ENCODE data around the gene IL2RG.

Gene IL2RG

DNA sequence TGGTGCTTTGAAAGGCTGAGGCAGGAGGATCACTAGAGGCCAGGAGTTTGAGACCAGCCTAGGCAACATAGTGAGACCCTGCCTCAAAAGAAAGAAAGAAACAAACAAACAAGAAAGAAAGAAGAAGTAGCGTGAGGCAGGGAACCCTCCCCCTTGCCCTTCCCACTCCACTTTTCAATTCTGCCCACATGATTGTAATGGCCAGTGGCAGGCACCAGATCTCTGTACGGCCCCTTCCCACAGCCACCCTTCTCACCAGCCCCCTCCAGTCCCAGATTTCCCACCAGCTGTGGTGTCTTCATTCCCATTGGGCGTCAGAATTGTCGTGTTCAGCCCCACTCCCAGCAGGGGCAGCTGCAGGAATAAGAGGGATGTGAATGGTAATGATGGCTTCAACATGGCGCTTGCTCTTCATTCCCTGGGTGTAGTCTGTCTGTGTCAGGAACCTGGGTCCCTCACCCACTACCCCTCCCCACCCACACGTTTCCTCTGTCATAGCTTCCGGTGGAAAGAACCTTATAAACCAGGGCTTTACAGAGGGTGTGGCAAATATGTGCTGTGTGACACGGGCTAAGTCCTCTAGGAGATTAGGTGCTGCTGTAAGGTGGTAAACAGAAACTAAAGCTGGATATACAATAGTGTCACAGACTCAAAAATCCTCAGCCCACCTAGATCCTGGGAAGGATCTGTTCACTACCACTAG, at the start of gene IL2RG:
Gene IL2RG, minus strand, starts transcription at position 437 of the 703 bp plus-strand sequence. Its CDS starts 38 bp downstream, at position 399.
- DNase-seq, result no peak

DNA sequence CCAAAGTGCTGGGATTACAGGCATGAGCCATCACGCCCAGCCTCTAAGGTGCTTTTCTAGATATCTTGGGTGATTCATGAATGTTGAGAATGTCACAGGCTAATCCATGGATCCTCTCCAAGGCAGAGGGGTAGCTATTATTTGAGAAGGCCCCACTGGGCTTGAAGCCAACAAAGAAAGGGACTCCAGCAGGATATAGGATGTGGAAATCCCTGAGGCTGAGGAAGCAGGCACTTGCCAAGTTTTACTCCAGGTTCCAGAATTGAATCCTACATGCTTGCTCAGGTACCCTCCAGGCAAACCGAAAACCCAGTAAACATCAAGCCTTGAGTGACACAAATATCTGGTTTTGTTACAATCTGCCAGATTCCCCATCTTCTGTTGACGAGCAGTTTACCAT, 49.1 kb upstream of the IL2RG start:
- DNase-seq, result no peak

DNA sequence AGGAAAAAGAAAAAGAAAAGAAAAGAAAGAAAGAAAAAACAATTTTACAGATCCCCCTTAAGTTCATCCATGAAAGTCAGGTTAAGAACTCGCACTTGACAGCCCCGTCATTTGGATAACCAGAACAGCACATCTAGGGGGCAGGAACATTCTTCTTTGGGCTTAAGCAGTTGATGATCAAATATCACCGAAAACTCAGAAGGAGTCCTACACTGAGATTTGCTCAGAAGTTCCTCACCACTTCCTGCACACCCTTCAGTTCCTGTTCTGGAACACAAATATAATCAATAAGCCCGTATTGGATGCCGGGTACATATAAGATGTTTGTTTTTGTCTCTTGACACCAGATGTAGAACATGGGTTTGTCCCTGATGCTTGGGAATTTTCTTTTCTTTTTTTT, 48.0 kb upstream of the IL2RG start:
- DNase-seq, result no peak

DNA sequence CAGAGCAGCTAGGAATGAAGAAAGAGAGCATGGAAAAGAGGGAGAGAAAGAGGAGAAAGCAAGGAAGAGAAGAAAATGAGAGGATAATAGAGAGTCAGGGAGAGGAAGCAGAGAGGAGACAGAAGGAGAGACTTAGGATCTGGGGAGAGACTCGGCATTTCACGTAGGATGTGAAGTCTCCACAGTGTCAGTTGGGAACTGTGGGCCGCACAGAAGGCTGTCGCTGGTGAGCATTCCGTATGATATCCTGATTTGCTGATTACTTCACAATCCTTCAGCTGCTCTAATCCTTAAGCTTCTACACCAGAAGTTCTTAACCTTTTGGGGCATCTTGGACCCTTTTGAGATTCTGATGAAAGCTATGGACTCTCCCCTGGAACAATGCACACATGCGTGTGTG, 47.2 kb upstream of the IL2RG start:
- DNase-seq, result no peak

DNA sequence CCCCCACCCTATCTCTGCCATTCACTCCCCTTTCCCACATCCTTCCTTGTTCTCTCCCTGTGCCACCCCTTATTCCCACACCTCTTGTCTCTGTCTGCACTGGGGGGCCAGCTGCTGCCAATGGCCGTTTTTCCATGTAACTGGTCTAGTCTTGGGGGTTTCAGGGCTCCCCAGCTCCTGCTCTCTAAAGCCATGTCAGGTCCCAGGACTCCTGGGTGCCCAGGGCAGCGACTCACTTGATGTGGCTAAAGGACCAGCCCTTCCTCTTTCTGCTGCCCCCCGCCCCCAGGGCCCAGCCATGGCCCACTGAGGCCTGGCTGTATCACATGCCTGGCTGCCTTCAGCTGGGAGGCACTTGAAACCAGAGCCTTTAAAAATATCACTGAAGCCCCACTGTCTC, 43.3 kb upstream of the IL2RG start:
- no peak for DNase-seq

DNA sequence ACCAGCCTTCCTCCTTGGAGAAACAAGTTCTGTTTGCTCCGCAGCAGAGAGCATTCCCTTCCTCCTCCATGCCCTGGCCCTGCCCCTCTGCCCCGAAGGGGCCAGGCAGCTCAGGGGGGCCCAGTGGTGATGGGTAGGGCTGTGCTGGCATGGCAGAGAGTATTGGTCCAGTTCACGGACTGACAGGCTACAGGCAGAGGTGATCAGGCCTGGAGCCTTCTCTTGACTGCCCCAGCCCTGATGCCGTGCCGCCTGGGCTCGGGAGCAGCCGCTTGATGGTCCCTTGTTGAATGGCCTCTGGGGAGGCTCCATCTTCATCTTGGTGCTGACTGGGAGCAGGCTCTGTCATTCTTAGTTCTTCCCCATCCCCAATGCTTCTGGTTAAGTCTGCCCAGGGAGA, 42.8 kb upstream of the IL2RG start:
- DNase-seq, result no peak

DNA sequence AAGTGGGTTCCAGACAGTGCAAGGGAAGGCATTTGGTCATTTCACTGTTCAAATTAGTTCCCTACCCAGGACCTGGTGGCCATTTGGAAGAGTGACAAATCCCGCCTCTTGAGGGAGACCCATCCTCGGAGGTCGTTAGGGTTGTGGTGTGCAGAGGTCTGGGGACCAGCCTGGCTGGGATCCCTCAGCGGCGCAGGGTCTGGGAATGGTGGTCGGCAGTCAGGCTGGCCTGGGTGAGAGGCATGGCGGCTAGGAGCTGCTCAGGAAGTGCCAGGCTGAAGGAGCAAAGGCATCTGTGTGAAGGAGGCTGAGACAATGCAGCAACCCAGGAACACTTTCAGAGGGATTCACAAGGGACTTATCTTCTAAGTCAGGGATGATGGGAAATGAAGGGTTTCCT, 40.0 kb upstream of the IL2RG start:
- no peak for DNase-seq

DNA sequence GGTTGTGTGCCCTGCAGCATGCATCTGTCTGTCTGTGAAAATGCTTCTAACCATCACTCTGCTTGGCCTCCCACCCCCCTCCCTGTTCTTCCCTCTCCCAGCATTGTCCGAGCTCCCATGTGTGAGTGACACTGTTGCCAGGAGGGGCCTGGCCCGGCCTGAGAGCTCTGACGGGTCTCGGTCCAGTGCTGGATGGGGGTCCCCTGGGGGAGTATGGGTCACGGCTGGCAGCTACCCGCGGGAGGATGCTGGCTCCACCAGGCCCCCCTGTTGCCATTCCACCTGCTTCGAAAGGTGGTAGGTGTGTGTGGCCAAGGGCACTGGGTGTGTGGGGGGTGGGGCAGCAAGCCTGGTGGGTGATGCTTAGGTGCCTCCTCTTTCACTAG, 36.9 kb upstream of the IL2RG start:
- DNase-seq, result no peak

DNA sequence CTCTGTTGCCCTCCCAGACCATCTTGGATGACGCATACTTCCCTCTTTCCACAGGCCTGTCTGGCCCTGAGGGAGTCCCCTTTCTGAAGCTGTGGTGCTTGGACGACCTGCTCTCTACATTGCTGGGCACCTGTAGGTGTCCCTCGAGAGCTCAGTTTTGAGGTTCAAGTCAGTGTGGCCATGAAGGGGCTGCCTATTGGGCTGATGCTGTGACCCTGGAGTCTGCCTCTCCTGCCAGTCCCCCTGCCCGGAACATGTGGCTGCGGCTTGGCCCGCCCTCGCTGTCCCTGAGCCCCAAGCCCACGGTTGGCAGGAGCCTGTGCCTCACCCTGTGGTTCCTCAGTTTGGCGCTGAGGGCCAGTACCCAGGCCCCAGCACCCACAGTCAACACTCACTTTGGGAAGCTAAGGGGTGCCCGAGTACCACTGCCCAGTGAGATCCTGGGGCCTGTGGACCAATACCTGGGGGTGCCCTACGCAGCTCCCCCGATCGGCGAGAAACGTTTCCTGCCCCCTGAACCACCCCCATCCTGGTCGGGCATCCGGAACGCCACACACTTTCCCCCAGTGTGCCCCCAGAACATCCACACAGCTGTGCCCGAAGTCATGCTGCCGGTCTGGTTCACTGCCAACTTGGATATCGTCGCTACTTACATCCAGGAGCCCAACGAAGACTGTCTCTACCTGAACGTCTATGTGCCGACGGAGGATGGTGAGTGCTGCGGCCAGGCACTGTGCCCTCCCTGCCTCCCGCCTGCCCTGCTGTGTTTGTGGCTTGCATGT, 36.3 kb upstream of the IL2RG start:
- no peak for DNase-seq

DNA sequence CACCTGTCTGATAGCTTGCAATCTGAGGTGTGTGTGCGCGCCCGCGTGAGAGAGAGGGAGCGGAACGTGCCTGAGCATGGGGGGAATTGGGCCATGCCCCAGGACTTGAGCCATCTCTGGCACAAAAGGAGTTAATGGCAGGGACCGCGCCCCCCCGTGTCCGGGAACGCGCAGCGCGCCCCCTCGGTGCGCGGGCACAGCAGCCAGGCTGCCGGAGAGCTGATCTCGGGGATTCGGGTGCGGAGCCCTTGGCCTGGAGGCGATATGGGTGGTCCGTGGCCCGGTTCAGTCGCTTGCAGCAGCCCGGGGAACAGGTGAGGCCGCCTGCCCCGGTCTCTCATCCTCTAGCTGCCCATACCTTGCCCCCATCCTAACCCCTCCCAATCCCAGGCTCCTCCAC, 33.3 kb upstream of the IL2RG start, which contains the start of gene NLGN3:
Gene NLGN3, plus strand, starts transcription at position 191 of the 400 bp plus-strand sequence. CDS start 2,909 bp downstream, outside the sequence.
- no peak for DNase-seq

DNA sequence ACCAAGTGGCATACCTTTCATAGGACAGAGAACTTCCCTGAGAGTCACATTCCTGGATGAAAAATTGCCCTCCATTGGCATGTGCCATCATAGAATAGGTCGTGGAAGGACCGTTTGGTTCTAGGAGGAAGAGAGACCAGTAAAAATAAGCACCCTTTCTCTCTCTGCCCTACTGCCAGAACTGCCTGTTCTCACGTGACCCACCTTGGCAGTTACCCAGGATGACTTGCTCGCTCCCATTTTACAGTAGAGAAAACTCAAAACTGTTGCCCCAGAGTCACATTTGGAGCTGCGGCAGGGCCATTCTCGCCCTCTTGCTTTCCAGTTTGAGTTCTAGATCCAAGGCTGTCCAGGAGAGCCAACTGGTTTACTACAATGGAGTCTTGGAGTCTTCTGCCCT, 32.1 kb upstream of the IL2RG start:
- no peak for DNase-seq

DNA sequence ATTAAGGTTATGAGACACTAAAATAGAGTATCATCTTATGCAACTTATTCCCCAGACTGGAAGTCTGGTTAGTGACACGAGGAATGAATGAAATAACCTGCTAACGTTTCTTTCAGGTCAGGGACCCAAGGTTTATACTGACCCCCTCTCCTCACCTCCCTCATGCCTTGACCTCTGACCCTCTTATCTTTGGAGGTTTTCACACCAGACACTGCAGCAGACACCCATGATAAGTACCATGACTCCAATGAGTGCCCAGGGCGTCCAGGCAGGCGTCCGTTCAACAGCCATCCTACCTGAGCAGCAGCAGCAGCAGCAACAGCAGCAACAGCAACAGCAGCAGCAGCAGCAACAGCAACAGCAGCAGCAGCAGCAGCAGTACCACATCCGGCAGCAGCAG, 29.1 kb upstream of the IL2RG start:
- DNase-seq, result no peak

DNA sequence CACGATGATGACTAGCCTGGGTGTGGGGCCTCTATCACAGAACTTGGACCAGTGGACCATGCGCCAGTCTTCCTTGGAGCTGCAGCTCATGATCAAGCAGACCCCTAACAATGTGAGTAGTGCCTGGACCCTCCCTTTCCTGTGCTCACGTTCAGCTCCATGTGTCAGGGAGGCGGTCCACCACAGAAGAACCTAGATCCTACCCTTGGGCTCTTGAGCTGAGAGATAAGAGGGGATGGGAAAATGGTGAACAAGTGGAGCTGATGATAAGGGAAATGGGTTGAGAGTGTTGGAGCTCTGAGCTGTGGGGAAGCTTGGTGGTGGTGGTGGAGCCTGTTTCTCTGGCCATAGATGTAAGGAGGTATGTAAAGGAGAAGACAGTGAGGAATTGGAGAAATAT, 20.1 kb upstream of the IL2RG start:
- no peak for DNase-seq

DNA sequence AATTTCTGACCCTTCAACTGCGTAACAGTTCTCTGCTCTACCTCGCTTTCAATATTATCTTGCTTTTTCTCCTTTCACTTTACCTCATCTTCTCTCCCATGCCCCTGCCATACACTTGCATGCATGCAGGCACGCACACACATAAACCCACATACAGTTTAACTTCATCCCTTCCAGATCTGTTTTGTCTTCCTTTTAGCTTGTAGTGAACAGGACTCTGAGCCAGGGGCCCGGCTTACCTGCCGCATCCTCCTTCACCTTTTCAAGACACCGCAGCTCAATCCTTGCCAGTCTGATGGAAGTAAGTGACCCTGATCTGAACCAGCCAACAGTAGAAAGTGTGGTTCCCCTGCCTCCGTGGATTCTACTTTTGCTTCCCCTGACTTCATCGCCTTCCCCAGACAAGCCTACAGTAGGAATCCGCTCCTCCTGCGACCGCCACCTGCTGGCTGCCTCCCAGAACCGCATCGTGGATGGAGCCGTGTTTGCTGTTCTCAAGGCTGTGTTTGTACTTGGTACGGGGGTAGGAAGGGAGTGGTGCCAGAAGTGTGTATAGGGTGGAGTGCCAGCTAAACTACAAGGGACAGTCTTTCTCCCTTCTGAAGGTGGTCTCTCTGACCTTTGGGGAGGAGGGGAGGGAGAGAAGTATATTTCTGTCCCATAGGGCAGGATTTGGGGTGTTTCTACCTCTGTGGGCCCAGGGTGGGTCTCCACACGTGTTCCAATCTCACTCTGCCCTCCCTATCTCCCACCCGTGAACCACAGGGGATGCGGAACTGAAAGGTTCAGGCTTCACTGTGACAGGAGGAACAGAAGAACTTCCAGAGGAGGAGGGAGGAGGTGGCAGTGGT, 17.8 kb upstream of the IL2RG start:
- no peak for DNase-seq

DNA sequence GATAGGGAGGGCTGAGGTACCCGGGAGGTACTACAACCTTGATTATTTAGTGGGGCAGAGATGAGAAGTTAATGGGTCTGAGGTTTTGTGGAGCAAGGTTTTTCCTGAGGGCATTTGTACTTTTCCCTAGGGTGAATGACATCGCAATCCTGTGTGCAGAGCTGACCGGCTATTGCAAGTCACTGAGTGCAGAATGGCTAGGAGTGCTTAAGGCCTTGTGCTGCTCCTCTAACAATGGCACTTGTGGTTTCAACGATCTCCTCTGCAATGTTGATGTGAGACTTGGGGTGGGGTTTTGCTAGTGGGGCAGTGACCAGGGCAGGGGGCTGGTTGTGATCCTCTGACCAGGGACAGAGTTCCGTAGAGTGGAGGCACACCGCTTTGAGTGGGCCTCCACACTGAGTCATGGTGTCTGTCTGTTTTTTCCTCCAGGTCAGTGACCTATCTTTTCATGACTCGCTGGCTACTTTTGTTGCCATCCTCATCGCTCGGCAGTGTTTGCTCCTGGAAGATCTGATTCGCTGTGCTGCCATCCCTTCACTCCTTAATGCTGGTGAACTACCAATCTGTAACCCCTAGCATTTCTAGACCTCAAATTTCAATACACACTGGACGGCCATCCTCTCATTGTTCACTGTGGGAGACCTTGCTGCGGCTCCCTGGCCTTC, 16.9 kb upstream of the IL2RG start:
- no peak for DNase-seq

DNA sequence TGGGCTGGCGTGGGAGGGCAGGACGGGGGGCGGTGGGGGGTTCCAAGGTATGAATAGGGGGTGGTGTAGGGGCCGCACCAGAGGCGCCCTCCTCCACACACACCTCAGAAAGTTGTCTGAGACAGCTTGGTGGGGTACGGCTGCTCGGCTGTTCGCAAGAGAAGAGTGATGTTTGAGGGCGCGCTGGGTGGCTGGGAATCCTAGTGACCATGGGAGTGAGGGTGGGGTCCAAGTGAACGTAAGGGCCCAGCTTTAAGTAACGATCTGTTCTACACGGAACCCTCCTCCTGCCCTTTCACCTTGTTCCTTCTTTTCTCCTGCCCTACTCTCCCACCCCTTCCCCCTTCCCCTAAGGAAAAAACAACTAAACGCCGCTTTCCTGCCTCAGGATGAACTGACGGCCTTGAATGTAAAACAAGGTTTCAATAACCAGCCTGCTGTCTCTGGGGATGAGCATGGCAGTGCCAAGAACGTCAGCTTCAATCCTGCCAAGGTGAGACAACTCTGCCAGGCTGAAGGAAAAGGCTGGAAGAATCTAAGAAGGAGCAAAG, 7.7 kb upstream of the IL2RG start:
- DNase-seq, result no peak

DNA sequence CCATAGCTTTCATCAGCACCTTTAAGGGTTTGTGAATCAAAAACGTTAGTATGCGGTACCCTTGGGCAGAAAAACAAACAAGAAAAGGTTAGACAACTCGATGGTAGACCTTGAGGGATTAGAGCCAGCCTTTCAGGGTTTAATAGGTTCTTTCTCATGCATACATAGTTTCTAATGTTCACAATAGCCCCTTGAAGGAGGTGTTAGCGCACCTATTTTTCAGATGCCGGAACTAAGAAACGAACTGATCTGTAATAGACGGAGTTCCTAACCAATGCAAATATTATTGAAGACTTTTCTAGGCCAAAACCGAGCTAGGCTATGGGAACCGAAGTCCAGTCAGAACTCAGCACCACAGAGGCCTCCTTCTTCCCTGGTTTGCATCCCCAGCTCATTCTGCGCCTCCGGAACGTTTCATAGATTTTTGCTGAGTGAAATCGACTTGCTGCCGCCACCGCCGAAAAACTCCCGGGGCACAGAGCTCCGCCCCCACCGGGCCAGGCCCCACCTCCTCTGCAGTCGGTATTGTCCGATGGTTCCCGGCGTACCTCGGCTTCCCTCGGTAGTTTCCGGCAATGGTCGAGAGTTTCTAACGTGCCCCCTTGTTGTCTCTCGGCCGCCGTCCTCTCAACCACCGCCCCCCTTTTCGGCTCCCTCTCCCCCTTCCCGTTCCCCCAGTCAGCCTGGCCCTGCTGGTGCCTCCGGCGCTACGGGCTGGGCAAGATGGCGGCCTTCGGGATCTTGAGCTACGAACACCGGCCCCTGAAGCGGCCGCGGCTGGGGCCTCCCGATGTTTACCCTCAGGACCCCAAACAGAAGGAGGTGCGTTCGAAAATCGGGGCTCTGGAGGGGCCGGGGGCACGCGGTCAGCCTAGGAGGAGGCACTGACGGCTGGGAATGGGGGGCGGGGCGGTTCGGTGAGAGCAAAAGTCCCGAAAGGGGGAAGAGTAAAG, 6.9 kb upstream of the IL2RG start, which contains the start of gene MED12:
Gene MED12, plus strand, starts transcription at position 565 of the 953 bp plus-strand sequence. Its CDS starts 159 bp downstream, at position 724.
- peak; percentile 10 to 49 for DNase-seq

DNA sequence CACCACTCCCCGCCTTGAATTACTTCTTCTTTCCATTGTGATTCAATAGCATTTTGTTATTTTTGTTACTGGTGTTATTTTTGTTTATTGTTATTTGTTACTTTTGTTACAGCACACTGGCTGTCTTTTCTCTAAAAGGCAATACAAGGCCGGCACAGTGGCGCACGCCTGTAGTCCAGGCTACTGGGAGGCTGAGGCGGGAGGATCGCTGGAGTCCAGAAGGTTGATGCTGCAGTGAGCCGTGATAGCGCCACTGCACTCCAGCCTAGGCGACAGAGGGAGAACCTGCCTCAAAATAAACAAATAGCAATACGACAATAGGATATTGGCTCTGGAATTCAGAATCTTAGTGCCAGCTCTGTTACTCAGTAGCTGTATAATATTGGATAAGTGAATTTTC, 6.0 kb upstream of the IL2RG start:
- no peak for DNase-seq

DNA sequence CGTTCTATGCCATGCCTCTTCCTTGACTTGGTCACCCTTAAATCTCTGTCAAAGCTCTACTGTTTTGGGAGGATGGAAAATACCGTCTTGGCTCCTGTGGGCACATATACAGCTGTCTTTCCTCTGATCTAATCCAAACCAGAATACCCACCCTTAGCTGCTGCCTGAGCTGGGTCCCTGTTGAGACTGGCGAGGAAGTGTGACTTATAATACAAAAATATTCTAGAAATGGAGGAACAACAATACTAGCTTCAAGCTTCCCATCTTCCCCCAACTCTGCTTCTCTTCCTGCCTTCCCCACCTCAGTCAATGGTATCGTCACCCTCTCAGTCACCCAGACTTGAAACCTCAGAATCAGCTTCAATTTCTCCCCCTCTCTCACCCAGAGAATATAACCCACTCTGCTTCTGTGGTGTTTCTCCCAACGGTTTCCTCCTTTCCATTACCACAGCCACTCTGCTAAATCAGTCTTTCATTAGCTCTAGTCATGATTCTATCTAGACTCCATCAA, 599 bp upstream of the IL2RG start:
- DNase-seq, result no peak

DNA sequence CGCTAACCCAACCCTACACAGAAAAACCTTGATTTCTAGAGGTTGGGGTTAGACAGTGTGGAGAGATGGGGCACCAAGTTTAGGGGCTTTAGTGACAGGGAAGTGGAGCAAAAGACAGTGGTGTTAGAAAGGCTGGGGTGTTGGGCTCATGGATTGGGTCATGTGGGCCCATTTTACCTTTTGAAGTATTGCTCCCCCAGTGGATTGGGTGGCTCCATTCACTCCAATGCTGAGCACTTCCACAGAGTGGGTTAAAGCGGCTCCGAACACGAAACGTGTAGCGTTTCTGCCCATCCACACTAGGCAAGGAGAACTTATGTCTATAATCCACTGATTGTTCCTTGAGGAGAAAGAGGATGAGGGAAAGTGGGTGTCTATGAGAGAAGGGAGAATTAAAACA, 2.3 kb downstream of the IL2RG start:
- DNase-seq, result no peak

DNA sequence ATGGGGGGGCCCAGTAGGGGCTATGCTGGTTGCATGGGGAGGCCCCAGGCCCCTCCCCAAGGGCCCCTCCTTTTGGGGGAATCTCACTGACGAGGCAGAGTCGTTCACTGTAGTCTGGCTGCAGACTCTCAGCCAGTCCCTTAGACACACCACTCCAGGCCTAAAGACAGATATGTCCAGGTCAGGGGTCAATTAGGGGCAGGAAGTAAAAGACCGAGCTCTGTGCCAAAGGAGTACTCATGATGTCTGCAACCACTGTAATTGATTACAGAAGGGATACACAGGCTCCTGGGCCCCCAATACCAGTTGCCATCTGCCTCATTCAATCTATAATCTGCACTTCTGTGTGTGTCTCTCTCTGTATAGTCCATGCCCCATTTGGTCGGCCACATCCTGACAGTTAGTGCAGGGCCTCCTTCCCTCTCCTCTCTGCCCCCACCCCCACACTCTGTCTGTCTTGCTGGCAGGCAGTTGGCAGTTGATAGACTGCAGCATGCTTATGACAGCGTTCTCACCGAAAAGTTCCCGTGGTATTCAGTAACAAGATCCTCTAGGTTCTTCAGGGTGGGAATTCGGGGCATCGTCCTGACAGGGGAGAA, 3.5 kb downstream of the IL2RG start:
- no peak for DNase-seq

Data from NCI-H187 (cell line).